HG02588 (cell line): ENCODE measurements around the gene SMAD7.

Experiments used
- ATAC-seq: cut with Tn5 transposase; IDR thresholded peaks from one replicate; pipeline ENCODE4 v1.9.1; 2021; ENCODE audit warnings: mild to moderate bottlenecking, moderate library complexity; ENCODE audit not compliant: unreplicated experiment

The SMAD7 gene

DNA sequence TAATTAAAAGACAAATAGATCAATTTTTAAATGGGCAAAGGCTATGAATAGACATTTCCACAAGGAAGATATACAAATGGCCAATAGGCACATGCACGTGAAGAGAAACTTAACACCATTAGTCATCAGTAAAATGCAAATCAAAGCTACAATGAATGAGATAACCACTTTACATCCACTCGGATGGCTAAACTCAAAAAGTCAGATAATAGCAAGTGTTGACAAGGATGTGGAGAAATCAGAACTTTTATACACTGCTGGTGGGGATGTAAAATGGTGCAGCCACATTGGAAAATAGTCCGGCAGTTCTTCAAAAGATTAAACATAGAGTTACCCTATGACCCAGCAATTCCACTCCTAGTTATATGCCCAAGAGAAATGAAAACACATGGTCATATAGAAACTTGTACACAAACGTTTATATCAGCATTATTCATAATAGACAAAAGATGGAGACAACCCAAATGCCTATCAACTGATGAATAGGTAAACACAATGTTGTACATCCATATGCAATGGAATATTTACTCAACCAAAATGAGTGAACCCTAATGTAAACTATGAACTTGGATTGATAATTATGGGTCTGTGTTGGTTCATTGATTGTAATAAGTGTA lies 51.1 kb downstream of the SMAD7 start:
- ATAC-seq: no peak

DNA sequence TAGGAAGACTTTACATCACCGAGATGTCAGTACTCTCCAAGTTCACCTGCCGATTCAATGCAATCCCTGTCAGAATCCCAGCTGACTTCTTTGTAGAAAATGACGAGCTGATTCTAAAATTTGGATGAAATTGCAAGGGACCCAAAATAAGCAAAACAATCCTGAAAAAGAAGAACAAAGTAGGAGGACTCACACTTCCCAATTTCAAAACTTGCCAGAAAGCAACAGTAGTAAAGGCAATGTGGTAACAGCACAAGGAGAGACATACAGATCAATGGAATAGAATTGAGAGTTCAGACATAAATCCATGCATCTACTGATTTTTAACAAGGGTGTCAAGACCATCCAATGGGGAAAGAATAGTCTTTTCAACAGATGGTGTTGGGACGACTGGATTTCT lies 52.2 kb downstream of the SMAD7 start:
- ATAC-seq: no peak

DNA sequence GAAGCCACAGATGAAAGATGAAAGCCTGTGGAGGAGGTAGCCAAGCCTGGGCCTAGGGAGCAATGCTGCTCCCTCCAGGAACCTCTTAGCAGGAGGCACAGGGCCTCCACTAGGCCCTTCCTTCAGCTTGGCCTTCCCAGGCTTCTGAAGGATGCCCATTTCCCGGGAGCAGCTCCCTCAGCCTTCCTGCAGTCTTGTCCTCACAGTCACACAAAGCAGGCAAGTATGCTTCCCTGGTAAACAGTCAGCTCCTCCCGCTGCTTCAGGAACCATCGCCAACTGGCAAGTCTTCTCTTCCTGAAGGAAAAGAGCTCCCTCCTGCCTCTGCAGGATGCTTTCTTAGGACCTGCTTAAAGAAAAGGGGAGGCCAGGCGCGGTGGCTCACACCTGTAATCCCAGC lies 53.2 kb downstream of the SMAD7 start:
- ATAC-seq: no peak

DNA sequence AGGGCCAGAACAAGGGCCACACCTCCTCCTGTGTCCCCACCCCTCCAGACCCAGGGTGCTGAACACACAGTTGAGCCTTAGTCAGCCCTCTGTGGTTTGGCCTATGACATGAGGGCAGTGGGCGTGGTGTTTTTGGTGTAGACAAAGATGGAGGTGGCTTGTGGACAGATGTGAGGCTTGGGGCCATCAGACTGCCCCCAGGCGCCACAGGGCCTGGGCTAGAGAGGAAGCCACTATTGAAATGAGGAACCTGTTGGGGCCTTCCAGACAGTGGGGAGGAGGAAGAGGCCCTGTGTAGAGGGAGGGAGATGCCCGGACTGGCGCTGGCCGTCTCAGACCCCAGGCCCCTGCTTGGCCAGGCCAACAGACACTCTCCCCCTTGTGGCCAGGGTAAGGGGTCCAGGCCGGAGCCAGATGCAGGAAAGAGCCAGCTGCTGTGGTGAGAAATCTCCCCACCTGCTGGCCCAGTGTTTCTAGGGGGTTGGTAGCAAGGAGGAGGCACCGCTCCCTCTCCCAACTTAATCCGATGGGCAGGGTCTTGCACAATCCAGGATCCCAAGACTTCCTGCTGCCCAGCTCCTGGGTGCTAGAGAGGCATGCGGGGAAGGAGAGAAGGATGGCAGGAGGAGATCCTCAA lies 53.8 kb downstream of the SMAD7 start:
- ATAC-seq: peak; percentile 57

DNA sequence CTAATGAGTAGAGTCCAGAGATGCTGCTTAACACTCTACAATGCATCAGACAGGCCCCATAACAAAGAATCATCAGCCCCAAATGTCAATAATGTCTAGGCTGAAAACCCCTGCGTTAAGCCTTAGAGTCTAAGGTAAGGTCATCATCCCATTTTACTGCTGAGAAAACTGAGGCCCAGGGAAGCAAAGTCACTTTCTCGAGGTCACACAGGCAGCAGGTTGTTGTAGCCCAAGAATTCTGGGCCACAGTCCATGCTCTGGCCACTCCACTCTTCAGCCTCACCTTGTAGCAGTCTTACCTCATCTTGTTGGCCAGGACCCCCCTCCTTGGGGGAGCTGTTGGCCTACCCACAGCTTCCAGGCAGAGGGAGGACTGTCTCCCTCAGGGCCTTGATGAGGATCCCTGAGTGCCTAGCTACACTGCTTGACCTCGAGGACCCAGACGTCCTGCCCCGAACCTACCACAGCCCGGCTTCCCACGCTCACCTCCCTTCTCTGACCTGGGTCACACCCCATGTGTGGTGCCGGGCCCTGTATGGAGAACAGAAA lies 54.4 kb downstream of the SMAD7 start:
- no peak for ATAC-seq

DNA sequence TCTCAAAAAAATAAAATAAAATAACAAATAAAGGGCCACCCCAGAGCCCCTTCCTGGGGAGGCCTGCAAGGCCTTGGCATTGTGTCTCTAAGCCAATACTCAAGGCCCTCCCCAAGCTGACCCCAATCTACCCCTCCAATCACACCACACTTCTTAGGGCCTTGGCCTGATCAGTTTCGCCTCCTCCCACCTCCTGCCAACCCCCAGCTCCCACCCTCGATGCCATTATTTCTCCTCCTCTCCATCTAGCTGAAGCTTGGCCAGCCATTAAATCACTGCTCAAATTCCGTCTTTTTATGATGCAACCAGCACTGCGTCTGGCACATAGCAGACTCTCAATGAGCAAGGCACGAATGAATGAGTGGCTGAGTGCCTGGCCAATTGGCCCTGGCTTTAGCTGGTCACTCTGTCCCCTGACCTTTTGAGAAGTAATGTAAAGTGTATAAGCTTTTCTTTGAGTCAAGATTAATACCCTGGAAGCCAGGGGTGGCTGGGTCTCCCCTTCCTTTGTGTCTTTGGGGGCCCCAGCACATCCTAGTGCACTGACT lies 55.9 kb downstream of the SMAD7 start:
- no peak for ATAC-seq

DNA sequence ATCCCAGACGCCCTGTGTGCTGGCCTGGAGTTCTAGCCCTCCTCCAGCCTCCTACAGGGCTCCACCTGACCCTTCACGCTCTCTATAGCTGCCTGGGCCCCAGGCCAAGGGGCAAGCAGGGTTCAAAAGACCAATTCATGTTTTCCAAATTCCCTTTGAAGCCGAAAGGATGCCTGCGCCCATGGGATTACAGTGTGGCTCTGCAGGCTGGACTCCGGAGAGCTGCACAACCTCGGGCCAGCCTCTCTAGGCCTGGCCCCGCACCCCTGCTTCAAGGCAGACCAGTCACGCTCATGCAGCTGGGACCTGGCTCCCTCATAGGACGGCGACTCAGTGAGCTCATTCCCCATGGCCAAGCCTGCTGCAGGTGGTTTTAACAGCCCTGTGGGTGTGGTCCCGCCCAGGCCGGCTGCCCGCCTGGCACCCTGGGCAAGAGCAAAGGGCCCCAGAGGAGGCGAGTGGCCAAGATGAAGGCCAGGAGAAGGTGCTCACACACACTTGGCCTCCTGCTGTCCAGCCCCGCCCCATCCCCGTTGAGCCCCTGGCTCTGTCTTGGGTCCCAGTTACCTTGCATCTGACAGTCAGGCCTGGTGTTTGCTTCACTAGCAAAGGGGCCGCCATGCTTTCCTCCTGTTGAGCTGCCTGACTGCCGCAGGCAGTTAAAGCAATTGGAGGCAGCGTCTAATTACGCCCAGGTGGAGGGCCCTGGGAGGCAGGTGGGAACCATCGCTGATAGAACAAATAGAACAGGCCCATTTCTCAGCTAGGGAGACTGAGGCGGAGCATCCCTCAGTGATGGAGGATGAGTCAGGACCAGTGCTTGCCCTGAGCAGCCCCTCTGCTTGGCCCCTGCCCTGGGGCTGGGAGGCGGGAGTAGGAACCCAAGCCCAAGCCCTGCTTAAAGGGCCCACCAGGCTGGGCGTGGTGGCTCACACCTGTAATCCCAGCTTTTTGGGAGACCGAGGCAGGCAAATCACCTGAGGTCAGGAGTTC lies 56.9 kb downstream of the SMAD7 start:
- ATAC-seq: no peak

DNA sequence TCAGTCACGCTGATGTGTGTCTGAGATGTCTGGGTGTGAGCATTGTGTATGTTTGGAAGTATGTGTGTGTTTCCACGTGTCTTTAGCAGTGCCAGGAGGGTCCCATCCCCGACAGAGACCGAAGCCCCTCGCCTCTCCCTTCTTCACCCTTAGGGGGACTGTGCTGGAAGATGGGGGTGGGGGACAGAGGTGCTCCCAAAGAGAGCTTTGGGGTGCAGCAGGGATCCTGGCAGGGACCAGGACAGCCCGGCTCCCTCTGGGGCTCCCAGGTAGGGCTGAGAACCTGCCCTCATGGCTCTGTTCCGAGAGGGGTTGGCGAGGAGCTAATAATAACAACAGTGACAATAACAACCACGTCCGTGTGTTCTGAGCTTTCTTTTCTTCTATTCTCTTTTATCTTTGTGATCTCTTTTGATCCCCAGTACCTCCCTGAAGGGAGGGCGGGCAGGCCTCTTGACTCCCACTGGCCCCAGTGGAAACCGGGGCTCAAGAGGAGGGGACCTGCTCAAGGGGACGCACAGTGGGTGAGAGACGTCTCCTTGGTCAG lies 57.6 kb downstream of the SMAD7 start:
- no peak for ATAC-seq

DNA sequence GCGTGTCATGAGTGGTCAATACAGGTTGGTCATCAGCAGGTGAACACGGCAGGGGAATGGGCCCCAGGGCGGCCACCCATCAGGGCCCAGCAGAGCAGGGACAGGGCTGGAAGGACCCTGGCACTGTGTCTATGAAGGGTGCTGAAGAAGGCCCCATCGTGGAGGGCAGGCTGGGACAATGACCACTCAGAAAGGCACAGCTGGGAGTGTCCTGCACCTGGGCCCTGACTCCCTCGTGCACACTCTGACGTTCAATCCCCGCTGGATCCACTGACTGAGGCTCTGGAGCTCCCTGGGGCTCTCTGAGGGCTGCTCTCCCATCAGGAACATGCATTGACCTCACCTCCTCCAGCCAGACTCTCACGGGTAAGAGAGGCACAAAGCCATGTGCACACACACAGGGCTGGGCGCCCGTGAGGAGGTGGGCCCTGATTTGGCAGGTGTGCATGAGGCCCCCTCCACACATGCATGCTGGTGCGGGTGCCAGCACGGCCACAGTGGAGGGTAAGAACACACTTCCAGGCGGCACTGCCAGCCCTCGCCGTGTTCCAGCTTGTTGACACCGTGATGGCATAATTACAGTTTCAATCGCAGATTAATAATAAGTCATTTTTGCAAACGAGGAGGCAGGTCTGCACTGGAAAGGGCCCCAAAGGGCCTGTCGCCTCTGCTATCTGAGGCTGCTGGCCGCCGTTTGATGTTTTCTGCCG lies 58.5 kb downstream of the SMAD7 start:
- ATAC-seq: no peak

DNA sequence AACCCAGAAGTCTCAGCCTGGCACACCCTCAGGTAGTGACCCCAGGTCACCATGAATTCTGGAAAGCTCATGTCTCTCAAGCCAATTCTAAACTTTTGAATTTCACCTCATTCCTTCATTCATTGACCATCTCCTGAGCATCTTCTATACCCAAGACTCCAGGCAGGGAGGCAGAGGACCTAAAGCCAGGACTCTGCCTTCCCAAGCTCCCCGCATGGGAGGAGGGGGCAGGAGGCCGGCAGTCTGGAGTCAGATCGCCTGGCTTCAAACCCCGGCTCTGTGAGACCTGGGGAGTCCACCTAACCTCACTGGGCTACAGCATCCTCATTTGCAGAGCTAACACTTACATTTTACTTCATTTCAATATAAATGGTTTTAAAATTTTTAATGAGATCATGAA lies 59.0 kb downstream of the SMAD7 start:
- ATAC-seq: no peak

DNA sequence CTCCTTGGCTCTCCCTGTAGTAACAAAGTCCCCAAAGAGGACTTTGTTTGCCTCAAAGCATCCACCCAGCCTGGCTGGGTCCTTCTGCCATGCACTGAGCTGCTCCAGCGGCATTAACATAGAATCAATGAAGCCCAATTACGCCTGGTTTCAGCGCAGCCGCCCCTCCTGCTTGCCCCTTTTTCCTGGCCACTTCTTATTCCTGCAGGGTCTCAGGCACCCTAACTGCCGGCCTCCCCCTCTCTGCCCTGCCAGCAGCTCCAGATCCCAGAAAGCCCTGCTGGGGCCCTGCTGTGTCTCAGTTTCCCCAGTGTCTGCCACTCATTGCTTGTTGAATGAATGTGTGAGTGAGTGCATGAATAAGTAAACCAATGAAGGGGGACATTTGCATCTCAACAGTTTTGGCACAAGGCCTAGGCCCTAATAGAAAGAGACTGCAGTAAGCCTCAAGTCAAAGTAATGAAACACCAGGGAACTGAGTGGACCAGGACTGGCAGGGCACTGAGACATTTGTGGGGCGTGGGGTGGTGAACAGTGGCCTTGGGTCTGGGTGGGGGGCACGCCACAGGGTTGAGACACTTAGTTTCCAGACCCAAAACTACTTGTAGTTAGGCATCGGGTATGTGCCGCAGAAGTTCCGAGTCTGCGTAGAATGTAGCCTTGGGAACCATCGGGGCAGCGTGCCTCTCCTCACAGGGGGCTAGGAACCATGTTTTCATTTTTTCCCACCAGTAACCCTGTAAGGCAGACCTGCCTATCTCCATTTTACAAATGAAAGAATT lies 60.6 kb downstream of the SMAD7 start:
- no peak for ATAC-seq

DNA sequence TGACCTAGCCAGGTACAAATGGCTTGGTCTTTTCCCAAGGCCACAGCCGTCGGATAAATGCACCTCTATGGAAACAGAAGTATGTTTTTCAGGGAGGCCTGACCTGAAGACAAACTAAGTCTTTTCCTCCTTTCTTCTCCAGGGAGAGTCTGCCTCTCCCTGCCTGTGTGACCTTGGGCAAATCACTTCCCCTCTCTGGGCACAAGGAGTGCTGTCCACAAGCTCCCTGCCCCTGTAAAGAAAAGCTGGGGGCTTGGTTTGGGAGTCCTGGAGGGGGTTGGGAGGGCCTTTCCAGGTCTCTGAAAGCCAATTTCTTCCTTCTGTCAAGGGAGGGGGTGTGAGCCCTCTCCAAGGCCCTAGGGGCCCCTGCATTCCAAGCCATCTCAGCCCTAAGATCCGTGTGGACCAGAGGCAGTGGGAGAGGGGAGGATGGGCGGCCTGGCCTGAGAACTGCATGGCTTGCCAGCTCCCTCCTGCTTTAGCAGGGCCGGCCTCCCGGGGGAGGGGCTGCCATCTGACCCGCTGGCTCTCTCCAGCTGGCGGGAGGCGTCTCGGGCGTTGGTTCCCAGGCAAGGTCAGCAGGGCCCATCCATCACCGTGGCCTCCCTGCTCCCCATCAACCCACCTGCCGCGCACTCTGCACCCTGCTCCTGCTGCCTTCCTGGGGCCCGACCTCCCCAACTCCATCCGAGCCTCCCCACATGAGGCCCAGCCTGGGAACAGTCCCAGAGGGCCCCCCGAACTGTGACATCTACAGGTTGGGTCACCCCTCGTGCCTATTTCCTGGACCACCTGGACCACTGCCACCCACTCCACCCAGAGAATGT lies 61.4 kb downstream of the SMAD7 start:
- ATAC-seq: no peak

DNA sequence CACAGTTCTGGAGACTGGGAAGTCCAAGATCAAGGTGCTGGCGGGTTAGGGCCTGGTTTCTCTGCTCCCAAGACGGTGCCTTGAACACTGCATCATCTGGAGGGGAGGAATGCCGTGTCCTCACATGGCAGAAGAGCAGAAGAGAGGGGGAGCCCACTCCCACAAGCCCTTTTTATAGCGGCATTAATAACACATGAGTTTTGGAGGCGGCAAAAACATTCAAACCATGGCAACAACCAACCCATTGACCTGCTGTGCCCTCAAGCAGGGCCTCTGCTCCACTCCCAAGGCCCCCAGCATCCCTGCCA lies 62.0 kb downstream of the SMAD7 start:
- ATAC-seq: no peak

DNA sequence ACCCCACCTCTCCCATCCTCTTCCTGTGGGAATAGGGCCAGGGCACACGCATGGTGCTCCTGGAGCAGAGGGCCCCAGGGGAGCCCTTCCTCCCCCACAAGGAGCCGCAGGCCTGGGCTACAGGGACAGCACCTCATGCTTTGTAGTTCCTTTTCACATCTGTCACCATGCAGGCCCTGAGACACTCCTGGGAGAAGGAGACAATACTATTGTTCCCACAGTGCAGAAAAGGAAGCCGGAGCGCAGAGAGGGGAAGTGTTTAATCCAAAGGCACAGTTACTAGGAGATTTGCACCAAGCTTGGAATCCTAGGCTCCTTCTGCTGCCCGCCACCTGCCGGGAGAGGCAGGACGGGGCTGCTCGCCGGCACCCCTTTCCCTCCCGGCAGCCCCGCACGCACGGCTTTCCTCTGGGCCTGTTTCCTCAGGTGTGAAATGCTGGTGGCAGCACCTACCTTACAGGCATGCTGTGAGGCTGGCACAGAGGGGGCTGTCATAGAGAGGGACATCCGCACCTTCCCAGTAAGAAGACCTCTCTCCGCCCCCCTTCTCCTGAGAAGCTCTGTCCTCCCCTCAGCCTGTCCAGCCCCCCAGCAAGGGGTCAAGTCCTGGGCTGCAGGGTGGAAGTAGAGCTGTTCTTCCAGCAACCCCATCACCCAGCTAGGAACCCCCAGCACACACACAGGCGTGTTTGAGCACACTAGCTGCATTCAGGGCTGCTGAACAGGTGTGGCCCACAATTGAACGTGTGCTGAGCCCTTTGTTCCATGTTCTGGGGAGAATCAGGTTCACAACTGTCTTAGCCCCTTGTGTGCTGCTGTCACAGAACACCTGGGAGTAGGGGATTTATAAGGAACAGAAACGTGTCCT lies 62.6 kb downstream of the SMAD7 start:
- no peak for ATAC-seq

DNA sequence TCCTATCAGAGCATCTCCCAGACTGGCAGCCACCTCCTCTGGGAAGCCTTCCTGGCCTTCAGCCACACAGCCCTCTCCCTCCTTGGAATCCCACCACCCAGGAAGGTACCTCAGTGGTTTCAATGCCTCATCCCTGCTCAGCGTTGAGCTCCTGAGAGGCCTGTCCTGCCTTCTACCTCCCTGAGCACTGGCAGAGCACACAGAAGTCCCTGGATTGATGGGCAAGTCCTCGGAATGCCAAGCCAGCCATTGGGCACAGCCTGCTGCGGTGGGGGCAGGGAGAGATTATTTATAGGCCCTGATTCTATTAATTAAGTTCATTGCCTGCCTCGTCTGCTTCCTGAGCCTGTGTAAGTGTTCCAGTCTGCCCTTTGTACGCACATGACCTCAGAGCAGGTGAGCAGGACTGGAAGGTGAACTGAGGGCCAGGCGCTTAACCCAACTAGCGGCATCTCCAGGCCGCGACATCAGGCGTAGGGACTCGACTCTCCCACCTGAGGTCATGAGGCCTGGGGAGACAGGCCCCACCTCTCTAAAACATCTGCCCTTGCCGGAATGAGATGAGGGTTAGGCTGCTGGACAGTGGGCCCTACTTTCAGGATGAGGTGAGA lies 63.4 kb downstream of the SMAD7 start:
- no peak for ATAC-seq

DNA sequence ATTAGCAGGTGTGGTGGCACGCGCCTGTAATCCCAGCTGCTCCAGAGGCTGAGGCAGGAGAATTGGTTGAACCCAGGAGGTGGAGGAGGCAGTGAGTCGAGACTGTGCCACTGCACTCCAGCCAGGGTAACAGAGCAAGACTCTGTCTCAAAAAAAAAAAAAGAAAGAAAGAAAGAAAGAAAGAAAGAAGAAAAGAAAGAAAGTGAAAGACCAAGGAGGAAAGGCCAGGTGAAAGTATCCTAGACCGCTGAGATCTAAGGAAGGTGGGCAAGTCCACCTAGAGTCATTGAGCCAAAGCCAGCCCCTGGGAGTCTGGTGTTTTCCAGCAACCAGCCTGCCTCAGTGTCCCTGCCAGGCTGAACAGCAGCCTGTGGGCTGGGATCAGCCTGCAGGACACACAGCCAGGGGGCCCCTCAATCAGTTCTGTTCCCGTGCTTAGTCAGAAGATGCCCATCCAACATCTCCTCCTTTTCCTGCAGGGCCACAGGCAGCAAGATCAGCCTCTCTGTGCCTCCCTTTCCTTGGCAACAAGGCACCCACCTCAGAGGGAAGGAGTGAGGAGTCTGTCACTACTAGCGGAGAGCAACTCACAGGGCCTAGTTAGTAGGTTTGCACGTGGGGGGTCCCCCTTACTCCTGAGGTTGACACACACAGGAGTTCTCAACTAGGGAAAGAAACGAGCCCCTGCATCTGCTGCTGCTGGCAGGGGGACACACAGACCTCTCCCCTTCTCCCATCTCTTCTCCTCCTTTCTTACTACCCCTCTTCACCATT lies 64.1 kb downstream of the SMAD7 start:
- ATAC-seq: no peak

DNA sequence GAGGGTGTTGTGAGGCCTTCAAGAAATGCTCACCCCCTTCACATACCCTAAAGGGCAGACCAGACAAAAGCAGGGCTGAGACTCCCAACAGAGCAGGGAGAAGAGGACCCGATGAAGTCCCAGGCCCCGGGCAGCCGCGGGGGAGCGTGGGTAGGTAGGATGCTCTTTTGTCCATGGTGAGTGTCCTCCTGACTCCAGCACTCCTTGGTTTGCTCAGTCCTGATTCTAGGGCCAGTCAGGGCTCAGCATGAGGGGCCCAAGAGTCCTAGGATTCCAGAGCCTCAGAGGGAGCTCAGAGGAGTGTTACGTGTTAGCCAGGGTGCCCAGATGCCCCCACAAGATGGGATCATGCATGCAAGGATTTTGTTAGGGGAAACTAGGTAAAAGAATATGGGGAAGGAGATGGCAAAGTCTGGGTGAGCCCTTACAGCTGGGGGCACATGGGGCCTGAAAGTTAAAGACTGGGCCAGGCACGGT lies 64.8 kb downstream of the SMAD7 start:
- ATAC-seq: no peak
